ENCODE measurements around the gene PLCB1.

PLCB1 gene

GRCh38 chr20:8880085-8880853, 748.2 kb downstream of the PLCB1 start:
- DNase-seq (ENCODE audit: low read depth in 2 of 2): no peak

DNA sequence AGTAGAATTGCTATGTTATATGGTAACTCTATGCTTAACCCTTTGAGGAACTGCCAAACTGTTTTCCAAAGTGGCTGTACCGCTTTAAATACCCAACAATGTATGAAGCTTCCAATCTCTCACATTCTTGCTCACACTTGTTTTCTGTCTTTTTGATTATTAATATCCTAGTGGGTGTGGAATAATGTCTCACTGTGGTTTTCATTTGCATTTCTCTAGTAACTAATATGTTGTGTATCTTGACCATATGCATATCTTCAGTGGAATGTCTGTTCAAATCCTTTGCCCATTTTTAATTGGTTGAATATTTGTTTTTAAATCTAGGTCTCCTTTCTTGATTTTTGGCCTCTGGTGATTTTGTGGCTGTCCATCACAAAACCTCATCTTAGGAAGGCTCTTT, 759.0 kb downstream of the PLCB1 start:
- DNase-seq (ENCODE audit: low read depth in 2 of 2): no peak

DNA sequence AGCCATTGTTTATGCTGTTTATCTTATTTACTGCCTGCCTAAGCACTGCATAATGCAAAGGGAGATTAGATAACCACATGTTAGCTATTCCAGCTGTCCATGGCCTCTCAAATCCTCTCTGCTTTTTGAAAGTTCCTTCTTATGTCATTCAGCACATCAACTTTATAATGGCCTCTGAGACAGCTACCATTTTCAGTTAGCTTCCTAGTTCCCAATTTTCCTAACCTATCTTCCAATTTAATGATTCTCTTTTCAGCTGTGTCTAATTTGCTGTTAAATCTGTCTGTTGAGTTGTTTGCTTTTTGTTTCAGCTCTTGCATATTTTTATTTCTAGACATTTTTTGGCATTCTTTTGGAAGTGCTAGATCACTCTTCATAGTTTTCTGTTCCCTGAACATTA, 763.4 kb downstream of the PLCB1 start:
- no peak for DNase-seq (ENCODE audit: low read depth in 2 of 2)

GRCh38 chr20:8898823-8899222, 766.8 kb downstream of the PLCB1 start:
- no peak for DNase-seq (ENCODE audit: low read depth in 2 of 2)

DNA sequence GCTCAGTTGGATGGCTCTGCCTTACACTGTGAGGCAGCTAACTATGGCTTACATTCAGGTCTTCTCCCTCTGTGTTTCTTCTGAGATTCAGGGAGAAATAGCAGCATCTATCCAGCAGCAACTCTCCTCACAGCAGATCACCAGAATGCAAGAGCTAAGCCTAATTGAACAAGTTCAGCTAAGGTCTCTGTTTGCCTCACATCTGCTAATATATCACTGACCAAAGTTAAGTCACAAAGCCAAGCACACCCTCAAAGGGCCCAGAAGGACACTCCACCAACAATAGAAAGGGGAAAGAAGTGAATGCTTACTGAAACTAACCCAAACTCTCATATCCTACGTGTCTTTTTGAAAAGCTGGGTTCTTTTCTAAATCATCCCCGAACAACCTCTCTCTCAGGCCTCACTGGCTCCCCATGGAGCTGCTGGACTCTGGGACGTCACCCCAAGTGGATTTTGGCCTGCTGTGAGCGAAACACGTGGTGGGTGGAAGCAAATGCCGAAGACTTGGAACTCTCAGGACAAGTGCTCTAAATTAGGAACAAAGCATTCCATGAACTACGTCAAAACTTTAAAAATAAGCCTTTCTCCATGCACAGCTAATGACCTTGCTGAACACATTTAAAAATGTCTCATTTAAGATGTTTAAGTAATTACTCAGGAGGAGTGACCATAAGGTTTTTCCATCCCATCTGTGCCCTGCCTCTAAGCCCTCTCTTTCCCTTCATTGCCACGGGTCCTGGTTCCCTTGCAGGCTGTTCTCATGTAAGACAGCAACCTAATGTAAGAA, 769.4 kb downstream of the PLCB1 start:
- no peak for DNase-seq (ENCODE audit: low read depth in 2 of 2)

DNA sequence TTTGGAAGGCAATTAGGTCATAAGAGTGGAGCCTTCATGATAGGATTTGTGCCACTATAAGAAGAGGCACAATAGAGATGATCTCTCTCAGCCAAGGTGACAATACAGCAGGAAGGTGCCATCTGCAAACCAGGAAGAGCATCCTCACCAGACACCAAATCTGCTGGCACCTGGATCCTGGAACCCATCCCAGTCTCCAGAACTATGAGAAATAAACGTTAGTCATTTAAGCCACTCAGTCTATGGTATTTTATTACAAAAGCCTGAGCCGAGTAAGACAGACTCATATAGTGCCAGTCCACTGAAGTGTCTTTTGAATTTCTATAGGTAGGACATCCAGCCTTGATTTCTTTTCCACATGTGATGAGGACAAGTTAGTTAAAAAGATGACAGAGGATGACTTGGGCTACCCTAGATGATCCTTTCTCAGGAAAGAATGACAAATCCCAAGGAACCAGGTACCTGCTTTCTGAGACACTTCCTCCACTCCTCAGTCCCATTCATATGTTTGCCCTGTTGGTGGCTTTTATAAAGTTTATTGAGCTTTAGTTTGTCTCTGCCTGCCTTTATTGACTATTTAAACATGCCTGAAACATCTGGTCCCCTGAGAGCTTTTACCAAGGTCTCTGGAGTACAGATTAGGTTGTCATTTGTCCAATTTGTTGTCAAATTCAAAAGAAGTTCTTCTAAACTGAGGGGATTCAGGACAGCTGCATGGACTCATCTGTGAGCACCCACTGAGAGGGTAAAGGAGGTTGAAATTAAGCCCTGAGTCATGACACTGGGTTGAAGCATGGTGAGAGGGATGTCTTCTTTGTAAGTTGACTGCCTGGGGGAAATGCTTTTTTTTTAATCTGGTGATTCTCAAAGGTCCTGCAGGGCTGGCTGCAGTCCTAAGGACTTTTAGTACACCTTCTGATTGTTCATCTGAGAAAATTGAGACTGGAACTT, 771.9 kb downstream of the PLCB1 start:
- no peak for DNase-seq (ENCODE audit: low read depth in 2 of 2)

DNA sequence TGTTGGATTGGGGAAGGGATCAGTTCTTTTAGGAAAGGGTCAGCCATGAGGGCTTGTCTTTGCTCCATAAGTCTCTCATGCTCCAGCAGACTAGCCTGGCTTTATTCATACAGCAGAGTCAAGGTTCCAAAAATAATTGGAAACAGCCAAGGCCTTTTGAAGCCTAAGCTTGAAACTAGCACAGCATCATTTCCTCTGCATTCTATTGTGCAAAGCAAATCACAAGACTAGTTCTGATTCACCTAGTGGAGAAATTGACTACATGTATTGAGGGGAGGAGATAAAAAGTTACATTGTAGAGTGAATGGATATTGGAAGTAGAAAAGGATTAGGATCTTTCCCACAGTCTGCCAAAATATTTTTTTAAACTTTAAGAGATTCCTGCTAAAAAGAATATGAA, 777.5 kb downstream of the PLCB1 start:
- no peak for DNase-seq (ENCODE audit: low read depth in 2 of 2)

DNA sequence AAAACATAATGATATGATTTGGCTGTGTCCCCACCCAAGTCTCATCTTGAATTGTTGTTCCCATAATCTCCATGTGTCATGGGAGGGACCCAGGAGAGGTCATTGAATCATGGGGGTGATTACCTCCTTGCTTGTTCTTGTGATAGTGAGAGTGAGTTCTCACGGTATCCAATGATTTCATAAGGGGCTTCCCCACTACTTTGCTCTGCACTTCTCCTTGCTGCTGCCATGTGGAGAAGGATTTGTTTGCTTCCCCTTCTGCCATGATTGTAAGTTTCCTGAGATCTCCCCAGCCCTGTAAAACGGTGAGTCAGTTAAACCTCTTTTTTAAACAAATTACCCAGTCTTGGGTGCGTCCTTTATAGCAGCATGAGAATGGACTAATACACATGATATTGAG, 780.0 kb downstream of the PLCB1 start:
- DNase-seq (ENCODE audit: low read depth in 2 of 2): no peak

- no peak for DNase-seq (ENCODE audit: low read depth in 2 of 2)
These were observed 780.7 kb downstream of the PLCB1 start for GRCh38 chr20:8912731-8913130.

- no peak for DNase-seq (ENCODE audit: low read depth in 2 of 2)
These were observed 781.4 kb downstream of the PLCB1 start for GRCh38 chr20:8913456-8913855.

DNA sequence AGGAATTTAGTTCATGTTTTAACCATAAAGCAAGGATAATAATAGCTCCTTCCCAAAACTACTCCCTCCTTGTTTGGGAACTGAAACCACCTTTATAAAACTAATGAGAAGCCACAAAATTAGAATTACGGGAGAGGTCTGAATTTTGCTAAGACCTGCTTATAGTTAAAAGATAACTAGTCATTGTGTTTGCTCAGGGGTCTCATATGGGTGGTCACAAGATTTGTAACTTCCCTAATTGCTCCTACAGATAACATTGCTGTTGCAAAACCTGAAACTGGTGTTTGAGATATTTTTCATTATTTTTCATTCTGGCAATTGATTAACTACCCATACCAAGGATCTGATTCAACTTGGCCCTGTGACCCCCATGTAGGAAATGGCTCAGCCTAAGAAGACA, 782.4 kb downstream of the PLCB1 start:
- DNase-seq (ENCODE audit: low read depth in 2 of 2): no peak

- no peak for DNase-seq (ENCODE audit: low read depth in 2 of 2)
These were observed 785.0 kb downstream of the PLCB1 start for GRCh38 chr20:8917084-8917483.

GRCh38 chr20:8918145-8918544, 786.1 kb downstream of the PLCB1 start:
- DNase-seq (ENCODE audit: low read depth in 2 of 2): no peak

- no peak for DNase-seq (ENCODE audit: low read depth in 2 of 2)
These were observed 792.5 kb downstream of the PLCB1 start for GRCh38 chr20:8924539-8924938.

GRCh38 chr20:8930726-8931125, 798.7 kb downstream of the PLCB1 start:
- no peak for DNase-seq (ENCODE audit: low read depth in 2 of 2)

DNA sequence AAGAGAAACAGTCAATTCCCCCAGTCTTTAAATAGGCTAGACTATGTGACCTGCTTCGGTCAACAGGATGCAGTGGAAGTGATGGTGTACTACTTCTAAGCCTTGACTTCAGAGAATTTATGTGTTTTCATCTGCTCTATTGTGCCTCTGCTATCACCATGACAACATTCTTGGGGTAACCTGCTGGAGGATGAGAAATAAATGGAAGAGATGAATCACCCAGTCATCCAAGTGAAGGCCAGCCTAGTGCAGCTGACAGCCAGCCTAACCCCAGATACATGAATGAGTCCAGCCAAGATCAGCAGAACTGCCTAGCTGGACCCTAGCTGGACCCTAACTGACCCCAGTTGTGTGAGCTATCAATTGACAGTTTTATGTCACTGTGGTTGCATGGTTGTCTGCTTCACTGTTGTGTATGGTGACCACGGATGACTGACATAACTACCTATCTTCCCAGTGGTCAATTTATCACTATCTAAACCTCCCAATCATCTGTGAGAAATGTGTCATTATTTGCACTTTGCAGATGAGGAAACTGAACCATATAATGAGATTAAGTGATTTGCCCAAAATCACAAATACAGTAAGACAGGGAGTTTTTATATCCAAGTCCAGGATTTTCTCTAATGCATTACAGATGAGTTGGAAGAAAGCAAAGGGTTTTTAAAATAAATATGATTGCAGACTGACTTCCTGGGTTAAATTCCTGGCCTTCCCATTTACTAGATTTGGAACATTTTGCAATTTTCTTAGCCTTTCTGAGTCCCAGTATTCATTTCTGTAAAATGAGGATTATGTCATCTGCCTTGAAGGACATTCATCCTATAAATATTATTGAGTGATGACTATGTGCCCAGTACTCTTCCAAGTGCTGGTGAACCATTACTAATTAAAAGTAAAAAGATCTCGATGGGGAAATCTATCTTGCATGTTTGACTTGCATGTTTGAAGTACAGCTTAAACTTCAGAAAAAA, 800.4 kb downstream of the PLCB1 start:
- DNase-seq (ENCODE audit: low read depth in 2 of 2): no peak

GRCh38 chr20:8933381-8933807, 801.3 kb downstream of the PLCB1 start:
- DNase-seq (ENCODE audit: low read depth in 2 of 2): no peak

GRCh38 chr20:8934362-8934761, 802.3 kb downstream of the PLCB1 start:
- DNase-seq (ENCODE audit: low read depth in 2 of 2): no peak
